Nephron (organoid): ENCODE measurements around the gene TAMALIN.

Experiments used
- H3K27ac Mint-ChIP-seq, 3 experiments: 2 replicates each; pipeline ENCODE4 v1.8.0; 2020; ENCODE audit warnings: mixed read lengths in 3 of 3, mild to moderate bottlenecking in 2 of 3, moderate library complexity in 1 of 3
- H3K27me3 Mint-ChIP-seq: 2 replicates; pipeline ENCODE4 v1.8.0; 2021; ENCODE audit warnings: low read depth, mild to moderate bottlenecking, moderate library complexity, mixed read lengths
- H3K36me3 Mint-ChIP-seq: 2 replicates; pipeline ENCODE4 v1.8.0; 2020; ENCODE audit warnings: low read depth, mixed read lengths
- H3K4me1 Mint-ChIP-seq: 2 replicates; pipeline ENCODE4 v1.8.0; 2020; ENCODE audit warnings: mixed read lengths
- H3K4me3 Mint-ChIP-seq, 3 experiments: 2 replicates each; pipeline ENCODE4 v1.8.0; 2020; ENCODE audit warnings: mild to moderate bottlenecking in 3 of 3, mixed read lengths in 3 of 3, moderate library complexity in 2 of 3
- H3K9me3 Mint-ChIP-seq: 2 replicates; pipeline ENCODE4 v1.8.0; 2020; ENCODE audit warnings: mixed read lengths
- TF ChIP-seq, protein P1 (sequence below), 3 experiments: fragments of 200-600 bp; sonication (generic); IDR thresholded peaks; one replicate each; pipeline ENCODE4 v1.5.0; 2021; ENCODE audit warnings: antibody characterized with exemption in 3 of 3; ENCODE audit not compliant: unreplicated experiment in 3 of 3

The TAMALIN gene

GRCh38 chr12:51961834-51962233, 44.9 kb upstream of the TAMALIN start:
- peaks cover 61% of the 10 kb centered on the region for H3K36me3 Mint-ChIP-seq
- TF ChIP-seq, protein P1, sequence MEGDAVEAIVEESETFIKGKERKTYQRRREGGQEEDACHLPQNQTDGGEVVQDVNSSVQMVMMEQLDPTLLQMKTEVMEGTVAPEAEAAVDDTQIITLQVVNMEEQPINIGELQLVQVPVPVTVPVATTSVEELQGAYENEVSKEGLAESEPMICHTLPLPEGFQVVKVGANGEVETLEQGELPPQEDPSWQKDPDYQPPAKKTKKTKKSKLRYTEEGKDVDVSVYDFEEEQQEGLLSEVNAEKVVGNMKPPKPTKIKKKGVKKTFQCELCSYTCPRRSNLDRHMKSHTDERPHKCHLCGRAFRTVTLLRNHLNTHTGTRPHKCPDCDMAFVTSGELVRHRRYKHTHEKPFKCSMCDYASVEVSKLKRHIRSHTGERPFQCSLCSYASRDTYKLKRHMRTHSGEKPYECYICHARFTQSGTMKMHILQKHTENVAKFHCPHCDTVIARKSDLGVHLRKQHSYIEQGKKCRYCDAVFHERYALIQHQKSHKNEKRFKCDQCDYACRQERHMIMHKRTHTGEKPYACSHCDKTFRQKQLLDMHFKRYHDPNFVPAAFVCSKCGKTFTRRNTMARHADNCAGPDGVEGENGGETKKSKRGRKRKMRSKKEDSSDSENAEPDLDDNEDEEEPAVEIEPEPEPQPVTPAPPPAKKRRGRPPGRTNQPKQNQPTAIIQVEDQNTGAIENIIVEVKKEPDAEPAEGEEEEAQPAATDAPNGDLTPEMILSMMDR (IDR thresholded peaks at IDR 0.05; ENCODE audit: unreplicated experiment in 3 of 3): no peak
- H3K27me3 Mint-ChIP-seq: no peaks in the 10 kb centered on the region
- H3K27ac Mint-ChIP-seq: peak overlapping the region; percentile 7 to 47 (median 16)
- peaks cover 26% of the 10 kb centered on the region for H3K4me1 Mint-ChIP-seq
- H3K9me3 Mint-ChIP-seq: peaks cover 16% of the 10 kb centered on the region
- H3K4me3 Mint-ChIP-seq: no peak overlapping the region

- Mint-ChIP-seq H3K27me3 (no peaks in the 10 kb centered on the region), H3K9me3 (peaks cover 16% of the 10 kb centered on the region), H3K4me3 (no peak overlapping the region), H3K36me3 (peaks cover 58% of the 10 kb centered on the region), H3K4me1 (peaks cover 24% of the 10 kb centered on the region), H3K27ac (peak overlapping the region in 2 of 3 experiments; percentile 7 to 47)
- TF ChIP-seq, protein P1 (IDR thresholded peaks at IDR 0.05; ENCODE audit: unreplicated experiment in 3 of 3): no peak
Measured at GRCh38 chr12:51962737-51963136, 44.0 kb upstream of the TAMALIN start.

DNA sequence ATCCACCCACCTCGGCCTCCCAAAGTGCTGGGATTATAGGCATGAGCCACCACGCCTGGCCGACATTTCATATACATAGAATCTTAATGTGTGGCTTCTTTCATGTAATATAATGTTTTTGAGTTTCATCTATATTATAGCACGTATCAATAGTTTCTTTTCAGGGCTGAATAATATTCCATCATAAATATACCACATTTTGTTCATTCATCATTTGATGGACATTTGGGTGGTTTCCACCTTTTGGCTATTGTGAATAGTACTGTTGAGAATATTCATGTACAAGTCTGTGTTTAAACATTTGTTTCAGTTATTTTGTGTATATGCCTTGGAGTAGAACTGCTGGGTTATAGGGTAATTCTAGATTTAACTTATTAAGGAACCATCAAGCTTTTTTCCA, 43.3 kb upstream of the TAMALIN start:
- peaks cover 16% of the 10 kb centered on the region for H3K9me3 Mint-ChIP-seq
- no peaks in the 10 kb centered on the region for H3K27me3 Mint-ChIP-seq
- TF ChIP-seq, protein P1 (IDR thresholded peaks at IDR 0.05; ENCODE audit: unreplicated experiment in 3 of 3): no peak
- no peak overlapping the region for H3K27ac Mint-ChIP-seq
- H3K4me3 Mint-ChIP-seq: no peak overlapping the region
- peaks cover 55% of the 10 kb centered on the region for H3K36me3 Mint-ChIP-seq
- H3K4me1 Mint-ChIP-seq: peaks cover 21% of the 10 kb centered on the region

- H3K36me3 Mint-ChIP-seq: peaks cover 20% of the 10 kb centered on the region
- H3K27me3 Mint-ChIP-seq: no peaks in the 10 kb centered on the region
- peak overlapping the region in 1 of 3 experiments; percentile 90 for H3K27ac Mint-ChIP-seq
- no peak overlapping the region for H3K4me3 Mint-ChIP-seq
- peaks cover 39% of the 10 kb centered on the region for H3K4me1 Mint-ChIP-seq
- TF ChIP-seq, protein P1 (IDR thresholded peaks at IDR 0.05; ENCODE audit: unreplicated experiment in 3 of 3): no peak
- peaks cover 10% of the 10 kb centered on the region for H3K9me3 Mint-ChIP-seq
Measured at GRCh38 chr12:51969643-51970042, 37.1 kb upstream of the TAMALIN start.

- H3K27me3 Mint-ChIP-seq: no peaks in the 10 kb centered on the region
- H3K9me3 Mint-ChIP-seq: no peaks in the 10 kb centered on the region
- TF ChIP-seq, protein P1 (IDR thresholded peaks at IDR 0.05; ENCODE audit: unreplicated experiment in 3 of 3): peak; percentile 29 to 62 (median 41)
- no peak overlapping the region for H3K4me3 Mint-ChIP-seq
- peaks cover 17% of the 10 kb centered on the region for H3K36me3 Mint-ChIP-seq
- H3K4me1 Mint-ChIP-seq: peaks cover 46% of the 10 kb centered on the region
- H3K27ac Mint-ChIP-seq: peak overlapping the region; percentile 7 to 90 (median 46)
Measured at GRCh38 chr12:51970904-51971646, 35.7 kb upstream of the TAMALIN start.
